K562 (cell line): Measurements from ENCODE around the gene PLOD1. TPM values are rescaled to one million over a fixed set of nuclear protein-coding genes. Genes with fewer than 3 reads are reported as not detected.
A peak's percentile ranks its signal among the peaks of the same experiment; 100 is the strongest.

Experiments used
- FOXO4 ChIP-seq: fragments of 450-650 bp; formaldehyde crosslinking; IDR thresholded peaks from 2 replicates; pipeline ENCODE4 v1.4.0; 2020; ENCODE audit warnings: mild to moderate bottlenecking, moderate library complexity
- HDAC8 ChIP-seq: fragments of 450-650 bp; IDR thresholded peaks from 2 replicates; pipeline ENCODE4 v1.6.1; 2016; ENCODE audit warnings: mild to moderate bottlenecking, missing genetic modification characterization, moderate library complexity, missing compliant biosample characterization
- HDGF ChIP-seq: fragments of 450-650 bp; IDR thresholded peaks from 2 replicates; pipeline ENCODE4 v1.6.1; 2016
- HMGXB4 ChIP-seq: sonication (generic); formaldehyde crosslinking; IDR thresholded peaks from 2 replicates; pipeline ENCODE4 v1.8.1; 2023; ENCODE audit warnings: mild to moderate bottlenecking, missing genetic modification reagents
- MBD2 ChIP-seq: sonication (generic); IDR thresholded peaks from 2 replicates; pipeline ENCODE4 v1.6.1; 2016; ENCODE audit warnings: low read depth, borderline replicate concordance
- MYBL2 ChIP-seq, 2 experiments: fragments of 450-650 bp in 1 of 2; sonication (generic) in 1 of 2; formaldehyde crosslinking in 1 of 2; IDR thresholded peaks; 2 replicates each; pipeline versions ENCODE4 v1.6.1 to v1.8.1; 2017 to 2022; ENCODE audit warnings: borderline replicate concordance in 1 of 2, inconsistent platforms in 1 of 2, low read depth in 1 of 2, mild to moderate bottlenecking in 1 of 2, missing genetic modification reagents in 1 of 2, moderate library complexity in 1 of 2
- NR3C1 ChIP-seq: sonication (generic); formaldehyde crosslinking; IDR thresholded peaks from 2 replicates; pipeline ENCODE4 v1.8.1; 2022; ENCODE audit warnings: missing genetic modification reagents
- NRF1 ChIP-seq, 2 experiments: fragments of 450-650 bp; IDR thresholded peaks in 1 of 2; conservative IDR thresholded peaks in 1 of 2; 2 replicates each; pipeline ENCODE4 v1.6.1; 2014; ENCODE audit warnings: mild to moderate bottlenecking in 2 of 2
- PHB2 ChIP-seq: fragments of 450-650 bp; IDR thresholded peaks from 2 replicates; pipeline ENCODE4 v1.6.1; 2017; ENCODE audit warnings: low read depth
- TBP ChIP-seq: optimal IDR thresholded peaks from 2 replicates; pipeline ENCODE3; 2011; ENCODE audit warnings: low read depth, low read length, improper control_type of control experiment
- U2AF2 ChIP-seq: fragments of 200-400 bp; formaldehyde crosslinking; optimal IDR thresholded peaks from 2 replicates; pipeline ENCODE3; 2017; ENCODE audit warnings: low read depth, mild to moderate bottlenecking, low read length
- WHSC1 ChIP-seq: IDR thresholded peaks from one replicate; pipeline ENCODE4 v1.6.1; 2012; ENCODE audit warnings: low read length, control low read depth, inconsistent platforms
- ZC3H4 ChIP-seq: sonication (generic); formaldehyde crosslinking; IDR thresholded peaks from 2 replicates; pipeline ENCODE4 v1.9.0; 2021; ENCODE audit warnings: missing genetic modification reagents, borderline replicate concordance
- ZMIZ1 ChIP-seq, 2 experiments: fragments of 150-350 bp in 1 of 2; IDR thresholded peaks; 2 replicates each; pipeline ENCODE4 v1.6.1; 2012 to 2016; ENCODE audit warnings: low read depth in 2 of 2, low read length in 2 of 2, mild to moderate bottlenecking in 1 of 2, moderate library complexity in 1 of 2
- ZNF644 ChIP-seq: fragments of 200-800 bp; sonication (Bioruptor generic); IDR thresholded peaks from 2 replicates; pipeline ENCODE4 v1.6.1; 2016; ENCODE audit warnings: low read depth, missing genetic modification characterization, missing compliant biosample characterization
- ZNF655 ChIP-seq: fragments of 250-450 bp; sonication (Bioruptor Pico); IDR thresholded peaks from 2 replicates; pipeline ENCODE4 v1.5.0; 2021
- ZNF699 ChIP-seq: fragments of 250-450 bp; sonication (Bioruptor Pico); IDR thresholded peaks from 2 replicates; pipeline ENCODE4 v1.8.0; 2021; ENCODE audit warnings: mild to moderate bottlenecking, moderate library complexity; ENCODE audit not compliant: insufficient replicate concordance
- polyA plus RNA-seq, 8 experiments: library from polyadenylated mRNA; depleted of rRNA in 4 of 8; stranded (reverse) in 5 of 8; unstranded in 3 of 8; fragments of >200 nt; fragmentation: Nextera tagmentation in 2 of 8; fragmentation: Illumina TruSeq in 1 of 8; extraction: Ambion mirVana in 2 of 8; extraction: Trizol in 1 of 8; gene quantifications; 2 replicates each; pipeline versions ENCODE4 v1.2.1 to v1.2.3, GENCODE V29; 2011 to 2014; ENCODE audit warnings: inconsistent platforms in 1 of 8, missing spikeins in 1 of 8
- total RNA-seq, 7 experiments: library from RNA; depleted of rRNA in 6 of 7; stranded (reverse); fragments of >200 nt in 6 of 7; fragmentation: Illumina TruSeq in 2 of 7; extraction: Trizol in 2 of 7; gene quantifications; 2 replicates each; pipeline versions ENCODE4 v1.2.1 to v1.2.3, GENCODE V29; 2011 to 2021; ENCODE audit warnings: low replicate concordance in 1 of 7

The PLOD1 gene
- total and polyA plus RNA-seq, 9 of the 15 experiments (the other 6 are each of a cell fraction or from before 2014, with no cell fraction given), result 16.6 to 90.8 (median 52.7) TPM

GRCh38 chr1:11979851-11980675 is 45.5 kb downstream of the PLOD1 start, which contains the start of gene MFN2 (continued):
- TF ChIP-seq ZNF644 (no peak; the same call in 1 of the 2 replicates), PHB2 (no peak), U2AF2 (no peak), FOXO4 (CRISPR knock-in tag) (no peak), NRF1 (conservative IDR thresholded peaks at IDR 0.05 in 1 of 2, IDR thresholded peaks at IDR 0.05 in 1 of 2) (peak; percentile 85 to 88), ZNF655 (no peak), ZNF699 (CRISPR knock-in tag) (no peak), HMGXB4 (CRISPR knock-in tag) (peak; percentile 51; the same call in 1 of the 2 replicates), WHSC1 (no peak), NR3C1 (peak; percentile 75; the same call in 1 of the 2 replicates), TBP (peak; percentile 90), HDGF (peak; percentile 28; the same call in 1 of the 2 replicates), MBD2 (peak; percentile 89), HDAC8 (tag) (peak; percentile 59; the same call in 1 of the 2 replicates), ZC3H4 (CRISPR knock-in tag) (no peak), MYBL2 (IDR thresholded peaks at IDR 0.05; ENCODE audit: low read depth) (no peak), MYBL2 (CRISPR knock-in tag; IDR thresholded peaks at IDR 0.05; ENCODE audit: borderline replicate concordance) (no peak), ZMIZ1 (IDR thresholded peaks at IDR 0.05; ENCODE audit: low read depth in 2 of 2, low read length in 2 of 2) (peak in 1 of 2 experiments; percentile 63; a peak in 2 of 4 replicates)
